ENCODE data around the gene FOXO1. TPM values are rescaled to one million over a fixed set of nuclear protein-coding genes. Genes with fewer than 3 reads are reported as not detected.

FOXO1 gene
- total and polyA plus RNA-seq, 2 of the 13 experiments (the other 11 are each of a cell fraction or from before 2014, with no cell fraction given), result 8.1 to 13.1 TPM

GRCh38 chr13:40564342-40565001, 102.0 kb downstream of the FOXO1 start (continued):
- no peak for TF ChIP-seq ZNF598 (CRISPR knock-in tag; IDR thresholded peaks at IDR 0.05; ENCODE audit: borderline replicate concordance)
- TF ChIP-seq ONECUT2 (CRISPR knock-in tag; IDR thresholded peaks at IDR 0.05), result no peak
- TF ChIP-seq ZNF280B (CRISPR knock-in tag; IDR thresholded peaks at IDR 0.05; ENCODE audit: borderline replicate concordance), result no peak
- TF ChIP-seq ZKSCAN5 (CRISPR knock-in tag; IDR thresholded peaks at IDR 0.05), result no peak
- TF ChIP-seq GATAD2A (CRISPR knock-in tag; IDR thresholded peaks at IDR 0.05), result peak; percentile 71
- no peak for TF ChIP-seq ZNF879 (CRISPR knock-in tag; IDR thresholded peaks at IDR 0.05)
- 0 out of 2 replicates have a peak, but pooled peaks have one; percentile 41 for TF ChIP-seq ZZZ3 (CRISPR knock-in tag; IDR thresholded peaks at IDR 0.05; ENCODE audit: borderline replicate concordance)
- peak; percentile 59 for TF ChIP-seq ASH2L (IDR thresholded peaks at IDR 0.05; ENCODE audit: insufficient read length, low read depth, low read length)
- peak; percentile 46 for TF ChIP-seq PHF5A (CRISPR knock-in tag; IDR thresholded peaks at IDR 0.05; ENCODE audit: low read depth, unreplicated experiment)
- no peak for TF ChIP-seq ZNF138 (CRISPR knock-in tag; IDR thresholded peaks at IDR 0.05; ENCODE audit: low read depth)
- no peak for TF ChIP-seq CBFB (CRISPR knock-in tag; IDR thresholded peaks at IDR 0.05)
- TF ChIP-seq, protein P1, sequence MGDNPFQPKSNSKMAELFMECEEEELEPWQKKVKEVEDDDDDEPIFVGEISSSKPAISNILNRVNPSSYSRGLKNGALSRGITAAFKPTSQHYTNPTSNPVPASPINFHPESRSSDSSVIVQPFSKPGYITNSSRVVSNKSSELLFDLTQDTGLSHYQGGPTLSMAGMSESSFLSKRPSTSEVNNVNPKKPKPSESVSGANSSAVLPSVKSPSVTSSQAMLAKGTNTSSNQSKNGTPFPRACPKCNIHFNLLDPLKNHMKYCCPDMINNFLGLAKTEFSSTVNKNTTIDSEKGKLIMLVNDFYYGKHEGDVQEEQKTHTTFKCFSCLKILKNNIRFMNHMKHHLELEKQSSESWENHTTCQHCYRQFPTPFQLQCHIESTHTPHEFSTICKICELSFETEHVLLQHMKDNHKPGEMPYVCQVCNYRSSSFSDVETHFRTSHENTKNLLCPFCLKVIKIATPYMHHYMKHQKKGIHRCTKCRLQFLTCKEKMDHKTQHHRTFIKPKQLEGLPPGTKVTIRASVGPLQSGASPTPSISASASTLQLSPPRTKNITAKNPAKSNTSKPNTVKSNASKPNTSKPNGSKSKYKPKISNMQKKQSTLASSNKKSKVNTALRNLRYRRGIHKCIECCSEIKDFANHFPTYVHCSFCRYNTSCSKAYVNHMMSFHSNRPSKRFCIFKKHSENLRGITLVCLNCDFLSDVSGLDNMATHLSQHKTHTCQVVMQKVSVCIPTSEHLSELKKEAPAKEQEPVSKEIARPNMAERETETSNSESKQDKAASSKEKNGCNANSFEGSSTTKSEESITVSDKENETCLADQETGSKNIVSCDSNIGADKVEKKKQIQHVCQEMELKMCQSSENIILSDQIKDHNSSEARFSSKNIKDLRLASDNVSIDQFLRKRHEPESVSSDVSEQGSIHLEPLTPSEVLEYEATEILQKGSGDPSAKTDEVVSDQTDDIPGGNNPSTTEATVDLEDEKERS (CRISPR knock-in tag; IDR thresholded peaks at IDR 0.05), result 0 out of 2 replicates have a peak, but pooled peaks have one; percentile 26
- peak; percentile 91 for TF ChIP-seq ARID5B (CRISPR knock-in tag; IDR thresholded peaks at IDR 0.05)
- no peak for TF ChIP-seq ZNF251 (CRISPR knock-in tag; IDR thresholded peaks at IDR 0.05)
- TF ChIP-seq, protein P2, sequence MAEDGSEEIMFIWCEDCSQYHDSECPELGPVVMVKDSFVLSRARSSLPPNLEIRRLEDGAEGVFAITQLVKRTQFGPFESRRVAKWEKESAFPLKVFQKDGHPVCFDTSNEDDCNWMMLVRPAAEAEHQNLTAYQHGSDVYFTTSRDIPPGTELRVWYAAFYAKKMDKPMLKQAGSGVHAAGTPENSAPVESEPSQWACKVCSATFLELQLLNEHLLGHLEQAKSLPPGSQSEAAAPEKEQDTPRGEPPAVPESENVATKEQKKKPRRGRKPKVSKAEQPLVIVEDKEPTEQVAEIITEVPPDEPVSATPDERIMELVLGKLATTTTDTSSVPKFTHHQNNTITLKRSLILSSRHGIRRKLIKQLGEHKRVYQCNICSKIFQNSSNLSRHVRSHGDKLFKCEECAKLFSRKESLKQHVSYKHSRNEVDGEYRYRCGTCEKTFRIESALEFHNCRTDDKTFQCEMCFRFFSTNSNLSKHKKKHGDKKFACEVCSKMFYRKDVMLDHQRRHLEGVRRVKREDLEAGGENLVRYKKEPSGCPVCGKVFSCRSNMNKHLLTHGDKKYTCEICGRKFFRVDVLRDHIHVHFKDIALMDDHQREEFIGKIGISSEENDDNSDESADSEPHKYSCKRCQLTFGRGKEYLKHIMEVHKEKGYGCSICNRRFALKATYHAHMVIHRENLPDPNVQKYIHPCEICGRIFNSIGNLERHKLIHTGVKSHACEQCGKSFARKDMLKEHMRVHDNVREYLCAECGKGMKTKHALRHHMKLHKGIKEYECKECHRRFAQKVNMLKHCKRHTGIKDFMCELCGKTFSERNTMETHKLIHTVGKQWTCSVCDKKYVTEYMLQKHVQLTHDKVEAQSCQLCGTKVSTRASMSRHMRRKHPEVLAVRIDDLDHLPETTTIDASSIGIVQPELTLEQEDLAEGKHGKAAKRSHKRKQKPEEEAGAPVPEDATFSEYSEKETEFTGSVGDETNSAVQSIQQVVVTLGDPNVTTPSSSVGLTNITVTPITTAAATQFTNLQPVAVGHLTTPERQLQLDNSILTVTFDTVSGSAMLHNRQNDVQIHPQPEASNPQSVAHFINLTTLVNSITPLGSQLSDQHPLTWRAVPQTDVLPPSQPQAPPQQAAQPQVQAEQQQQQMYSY (CRISPR knock-in tag; IDR thresholded peaks at IDR 0.05), result no peak
- TF ChIP-seq FOXJ3 (CRISPR knock-in tag; IDR thresholded peaks at IDR 0.05; ENCODE audit: borderline replicate concordance), result peak; percentile 36; the same call in 1 of the 2 replicates
- TF ChIP-seq NPAS2 (CRISPR knock-in tag; IDR thresholded peaks at IDR 0.05; ENCODE audit: borderline replicate concordance), result no peak
